WTC11 (cell line): Measurements from ENCODE around the gene SAFB2. TPM values are rescaled to one million over a fixed set of nuclear protein-coding genes. Genes with fewer than 3 reads are reported as not detected.

Experiments
- ATAC-seq: fragments of 200-7000 bp; cut with Tn5 transposase; 2 replicates; pipeline ENCODE4 v1.10.0; 2021; ENCODE audit warnings: mild to moderate bottlenecking, moderate library complexity
- CTCF ChIA-PET: fragments of 300-600 bp; sonication (Branson Sonifier 250); formaldehyde crosslinking; loops from one replicate; lab custom pipeline; 2021; ENCODE audit warnings: antibody characterized with exemption; lab: Charles Lee
- POLR2A ChIA-PET: fragments of 350-600 bp; sonication (Branson Sonifier 250); formaldehyde crosslinking; loops from one replicate; lab custom pipeline; 2021; ENCODE audit warnings: antibody characterized with exemption; lab: Charles Lee
- DNase-seq: peaks from one replicate; pipeline ENCODE4 v3.0.0; 2021; ENCODE audit warnings: low spot score
- H3K27ac Mint-ChIP-seq: 2 replicates; pipeline ENCODE4 v1.8.0; 2021; ENCODE audit warnings: mixed read lengths
- H3K27me3 Mint-ChIP-seq: 2 replicates; pipeline ENCODE4 v1.8.0; 2021; ENCODE audit warnings: low read depth, mild to moderate bottlenecking, moderate library complexity, mixed read lengths
- H3K36me3 Mint-ChIP-seq: 2 replicates; pipeline ENCODE4 v1.8.0; 2021; ENCODE audit warnings: mixed read lengths
- H3K4me1 Mint-ChIP-seq: 2 replicates; pipeline ENCODE4 v1.8.0; 2022; ENCODE audit warnings: mixed read lengths
- H3K4me3 Mint-ChIP-seq: 2 replicates; pipeline ENCODE4 v1.8.0; 2021; ENCODE audit warnings: mild to moderate bottlenecking, moderate library complexity, mixed read lengths
- H3K9me3 Mint-ChIP-seq: 2 replicates; pipeline ENCODE4 v1.8.0; 2021; ENCODE audit warnings: mixed read lengths
- AFF4 ChIP-seq: sonication (generic); formaldehyde crosslinking; IDR thresholded peaks from 2 replicates; pipeline ENCODE4 v1.8.1; 2023; ENCODE audit warnings: mild to moderate bottlenecking, missing genetic modification reagents, borderline replicate concordance
- E2F5 ChIP-seq: sonication (generic); formaldehyde crosslinking; IDR thresholded peaks from 2 replicates; pipeline ENCODE4 v1.8.1; 2022; ENCODE audit warnings: mild to moderate bottlenecking, moderate library complexity, missing genetic modification reagents
- HMGA2 ChIP-seq: fragments of 250-450 bp; sonication (Bioruptor Pico); IDR thresholded peaks from 2 replicates; pipeline ENCODE4 v1.4.0; 2021; ENCODE audit warnings: mild to moderate bottlenecking, moderate library complexity
- IRF2 ChIP-seq: sonication (generic); formaldehyde crosslinking; IDR thresholded peaks from 2 replicates; pipeline ENCODE4 v1.8.0; 2022; ENCODE audit warnings: low read depth, missing genetic modification reagents, borderline replicate concordance
- JUN ChIP-seq: sonication (generic); formaldehyde crosslinking; IDR thresholded peaks from 2 replicates; pipeline ENCODE4 v1.8.0; 2023; ENCODE audit warnings: mild to moderate bottlenecking, missing genetic modification reagents
- NR1H2 ChIP-seq: sonication (generic); formaldehyde crosslinking; IDR thresholded peaks from 2 replicates; pipeline ENCODE4 v1.9.0; 2021; ENCODE audit warnings: mild to moderate bottlenecking, moderate library complexity, missing genetic modification reagents
- SP1 ChIP-seq: sonication (generic); formaldehyde crosslinking; conservative IDR thresholded peaks from 2 replicates; pipeline ENCODE4 v1.8.1; 2022; ENCODE audit warnings: missing genetic modification reagents
- ZNF263 ChIP-seq: sonication (generic); formaldehyde crosslinking; IDR thresholded peaks from 2 replicates; pipeline ENCODE4 v1.8.1; 2022; ENCODE audit warnings: low read depth, mild to moderate bottlenecking, moderate library complexity, missing genetic modification reagents
- ZNF423 ChIP-seq: fragments of 250-450 bp; sonication (Bioruptor Pico); IDR thresholded peaks from 2 replicates; pipeline ENCODE4 v2.1.2; 2022; ENCODE audit warnings: mild to moderate bottlenecking, moderate library complexity
- total RNA-seq: library from RNA; stranded (reverse); gene quantifications from 3 replicates; pipeline ENCODE4 v1.2.3, GENCODE V29; 2021
- TF ChIP-seq, protein P1 (sequence below): sonication (generic); formaldehyde crosslinking; IDR thresholded peaks from 2 replicates; pipeline ENCODE4 v1.8.1; 2023; ENCODE audit warnings: mild to moderate bottlenecking, missing genetic modification reagents
- TF ChIP-seq, protein P2 (sequence below): sonication (generic); formaldehyde crosslinking; IDR thresholded peaks from 2 replicates; pipeline ENCODE4 v1.8.0; 2022; ENCODE audit warnings: missing genetic modification reagents

The SAFB2 gene
- total RNA-seq, 1 experiment from 2014 or later, result 100 TPM

DNA sequence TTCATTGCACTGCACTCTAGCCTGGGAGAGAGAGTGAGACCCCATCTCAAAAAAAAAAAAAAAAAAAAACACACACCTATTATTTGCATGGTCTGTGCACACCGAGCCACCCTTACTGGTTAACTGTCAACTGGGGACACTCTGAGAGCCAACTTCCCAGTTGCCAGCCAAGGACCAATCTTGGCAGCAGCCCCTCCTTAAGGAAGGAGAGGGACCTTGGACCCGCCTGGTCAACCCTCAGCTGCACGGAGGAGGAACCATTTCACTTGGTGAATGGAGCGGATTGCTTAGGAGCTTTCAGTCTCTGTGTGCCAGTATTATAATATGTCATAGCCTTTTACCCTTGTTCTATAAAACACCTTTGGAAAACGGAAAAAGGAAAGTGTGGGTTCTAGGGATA is 32.8 kb upstream of the SAFB2 start (continued):
- TF ChIP-seq IRF2 (CRISPR knock-in tag), result no peak

DNA sequence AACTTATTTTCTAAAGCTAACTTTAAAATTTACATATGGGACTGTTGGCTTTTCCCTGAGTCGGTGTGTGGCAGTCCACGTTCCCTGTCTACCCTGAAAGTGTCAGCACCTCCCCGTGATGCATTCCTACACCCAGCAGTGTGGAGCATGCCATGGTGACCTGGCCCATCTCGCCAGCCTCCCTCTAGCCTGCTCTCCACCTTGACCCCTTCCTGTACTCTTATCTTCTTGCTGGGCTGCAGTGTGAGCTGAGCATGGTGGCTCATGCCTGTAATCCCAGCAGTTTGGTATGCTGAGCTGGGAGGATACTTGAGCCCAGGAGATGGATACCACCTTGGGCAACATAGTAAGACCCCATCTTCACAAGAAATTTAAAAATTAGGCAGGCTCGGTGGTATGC is 32.4 kb upstream of the SAFB2 start:
- DNase-seq (no peak), ATAC-seq (no peak)
- ChIA-PET POLR2A (no interaction called here), CTCF (no interaction called here)
- TF ChIP-seq, protein P1, sequence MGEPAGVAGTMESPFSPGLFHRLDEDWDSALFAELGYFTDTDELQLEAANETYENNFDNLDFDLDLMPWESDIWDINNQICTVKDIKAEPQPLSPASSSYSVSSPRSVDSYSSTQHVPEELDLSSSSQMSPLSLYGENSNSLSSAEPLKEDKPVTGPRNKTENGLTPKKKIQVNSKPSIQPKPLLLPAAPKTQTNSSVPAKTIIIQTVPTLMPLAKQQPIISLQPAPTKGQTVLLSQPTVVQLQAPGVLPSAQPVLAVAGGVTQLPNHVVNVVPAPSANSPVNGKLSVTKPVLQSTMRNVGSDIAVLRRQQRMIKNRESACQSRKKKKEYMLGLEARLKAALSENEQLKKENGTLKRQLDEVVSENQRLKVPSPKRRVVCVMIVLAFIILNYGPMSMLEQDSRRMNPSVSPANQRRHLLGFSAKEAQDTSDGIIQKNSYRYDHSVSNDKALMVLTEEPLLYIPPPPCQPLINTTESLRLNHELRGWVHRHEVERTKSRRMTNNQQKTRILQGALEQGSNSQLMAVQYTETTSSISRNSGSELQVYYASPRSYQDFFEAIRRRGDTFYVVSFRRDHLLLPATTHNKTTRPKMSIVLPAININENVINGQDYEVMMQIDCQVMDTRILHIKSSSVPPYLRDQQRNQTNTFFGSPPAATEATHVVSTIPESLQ (CRISPR knock-in tag), result no peak
- TF ChIP-seq JUN (CRISPR knock-in tag), result no peak
- H3K9me3 Mint-ChIP-seq, result no peaks in the 10 kb centered on the region
- no peaks in the 10 kb centered on the region for H3K4me1 Mint-ChIP-seq
- peak overlapping the region; percentile 9; the same call in 1 of the 2 replicates for H3K27ac Mint-ChIP-seq
- peaks cover 74% of the 10 kb centered on the region for H3K36me3 Mint-ChIP-seq
- no peak overlapping the region for H3K4me3 Mint-ChIP-seq
- no peaks in the 10 kb centered on the region for H3K27me3 Mint-ChIP-seq

DNA sequence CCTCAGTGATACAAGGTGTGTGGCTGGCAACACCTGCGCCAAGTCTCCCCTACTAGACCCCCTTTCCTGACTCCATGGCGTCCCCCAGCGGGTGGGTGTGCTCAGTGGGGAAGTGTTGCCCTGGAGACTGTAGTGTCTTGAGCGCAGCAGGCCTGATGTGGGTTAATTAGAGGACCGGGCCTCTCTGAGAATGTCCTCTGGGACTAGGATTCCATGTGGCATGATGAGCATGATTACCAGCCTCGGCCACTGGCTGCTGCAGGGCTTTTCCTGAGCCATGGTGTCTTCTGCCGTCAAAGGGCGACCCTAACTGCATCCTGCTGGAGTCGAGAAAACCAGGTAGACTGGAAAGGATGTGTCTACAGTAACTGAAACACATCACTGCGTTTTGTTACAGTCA is 29.7 kb upstream of the SAFB2 start:
- ChIA-PET POLR2A (no interaction called here), CTCF (no interaction called here)
- H3K36me3 Mint-ChIP-seq, result peaks cover 80% of the 10 kb centered on the region
- no peak for TF ChIP-seq NR1H2
- DNase-seq, result no peak
- no peaks in the 10 kb centered on the region for H3K27me3 Mint-ChIP-seq
- no peak for ATAC-seq
- no peaks in the 10 kb centered on the region for H3K4me1 Mint-ChIP-seq
- H3K4me3 Mint-ChIP-seq, result no peak overlapping the region
- H3K9me3 Mint-ChIP-seq, result no peaks in the 10 kb centered on the region
- H3K27ac Mint-ChIP-seq, result no peak overlapping the region

DNA sequence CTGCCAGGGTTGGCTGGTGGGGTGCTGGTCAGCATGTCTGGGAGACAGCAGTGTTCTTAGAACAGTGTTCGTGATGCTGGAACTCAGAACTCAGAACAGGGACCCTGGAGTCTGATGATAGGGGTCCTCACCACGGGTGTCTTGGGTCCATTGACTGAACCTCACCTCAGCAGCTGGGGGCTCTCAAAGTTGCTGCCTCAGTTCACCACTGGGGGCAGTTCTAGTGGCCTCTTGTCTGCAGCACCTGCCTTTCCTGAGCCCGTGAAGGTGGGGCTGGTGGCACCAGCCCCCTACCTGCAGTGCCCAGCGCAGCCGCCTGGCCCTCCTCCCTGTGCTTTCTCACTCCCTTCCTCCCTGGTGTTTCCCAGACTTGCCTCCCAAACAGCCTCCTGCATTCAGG is 28.8 kb upstream of the SAFB2 start:
- Mint-ChIP-seq H3K9me3 (no peaks in the 10 kb centered on the region), H3K4me3 (no peak overlapping the region), H3K27ac (no peak overlapping the region; the same call in 1 of the 2 replicates), H3K36me3 (peaks cover 84% of the 10 kb centered on the region), H3K27me3 (no peaks in the 10 kb centered on the region), H3K4me1 (no peaks in the 10 kb centered on the region)
- ChIA-PET CTCF (interaction anchor here (1.0 kb wide), 1 partner anchor 35 kb away, joined by 3 read pairs; no protein-coding TSS in a partner anchor), POLR2A (interaction anchor here (0.9 kb wide), 1 partner anchor 61 kb away, joined by 3 read pairs; no protein-coding TSS in a partner anchor)
- no peak for DNase-seq
- ATAC-seq, result peak; percentile 51
- TF ChIP-seq SP1 (CRISPR knock-in tag) (no peak), E2F5 (CRISPR knock-in tag) (no peak), HMGA2 (CRISPR knock-in tag) (no peak), ZNF423 (CRISPR knock-in tag) (no peak), AFF4 (no peak), ZNF263 (CRISPR knock-in tag) (no peak)
- TF ChIP-seq, protein P2, sequence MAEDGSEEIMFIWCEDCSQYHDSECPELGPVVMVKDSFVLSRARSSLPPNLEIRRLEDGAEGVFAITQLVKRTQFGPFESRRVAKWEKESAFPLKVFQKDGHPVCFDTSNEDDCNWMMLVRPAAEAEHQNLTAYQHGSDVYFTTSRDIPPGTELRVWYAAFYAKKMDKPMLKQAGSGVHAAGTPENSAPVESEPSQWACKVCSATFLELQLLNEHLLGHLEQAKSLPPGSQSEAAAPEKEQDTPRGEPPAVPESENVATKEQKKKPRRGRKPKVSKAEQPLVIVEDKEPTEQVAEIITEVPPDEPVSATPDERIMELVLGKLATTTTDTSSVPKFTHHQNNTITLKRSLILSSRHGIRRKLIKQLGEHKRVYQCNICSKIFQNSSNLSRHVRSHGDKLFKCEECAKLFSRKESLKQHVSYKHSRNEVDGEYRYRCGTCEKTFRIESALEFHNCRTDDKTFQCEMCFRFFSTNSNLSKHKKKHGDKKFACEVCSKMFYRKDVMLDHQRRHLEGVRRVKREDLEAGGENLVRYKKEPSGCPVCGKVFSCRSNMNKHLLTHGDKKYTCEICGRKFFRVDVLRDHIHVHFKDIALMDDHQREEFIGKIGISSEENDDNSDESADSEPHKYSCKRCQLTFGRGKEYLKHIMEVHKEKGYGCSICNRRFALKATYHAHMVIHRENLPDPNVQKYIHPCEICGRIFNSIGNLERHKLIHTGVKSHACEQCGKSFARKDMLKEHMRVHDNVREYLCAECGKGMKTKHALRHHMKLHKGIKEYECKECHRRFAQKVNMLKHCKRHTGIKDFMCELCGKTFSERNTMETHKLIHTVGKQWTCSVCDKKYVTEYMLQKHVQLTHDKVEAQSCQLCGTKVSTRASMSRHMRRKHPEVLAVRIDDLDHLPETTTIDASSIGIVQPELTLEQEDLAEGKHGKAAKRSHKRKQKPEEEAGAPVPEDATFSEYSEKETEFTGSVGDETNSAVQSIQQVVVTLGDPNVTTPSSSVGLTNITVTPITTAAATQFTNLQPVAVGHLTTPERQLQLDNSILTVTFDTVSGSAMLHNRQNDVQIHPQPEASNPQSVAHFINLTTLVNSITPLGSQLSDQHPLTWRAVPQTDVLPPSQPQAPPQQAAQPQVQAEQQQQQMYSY (CRISPR knock-in tag), result no peak
